DOHH2 (cell line): ENCODE measurements around the gene MAP4K2.

Source experiments
- H3F3A ChIP-seq: fragments of 200-600 bp; sonication (generic), shearing (Covaris generic); 2 replicates; pipeline ENCODE4 v1.6.0; 2016; ENCODE audit warnings: antibody characterized with exemption, mild to moderate bottlenecking; ENCODE audit not compliant: control insufficient read depth, insufficient read depth
- H3K27ac ChIP-seq: fragments of 200-600 bp; sonication (generic); 2 replicates; pipeline ENCODE4 v1.5.1; 2014; ENCODE audit warnings: low read depth, mild to moderate bottlenecking, low read length, moderate library complexity
- H3K27me3 ChIP-seq: fragments of 200-600 bp; sonication (generic); 2 replicates; pipeline ENCODE4 v1.6.1; 2014; ENCODE audit warnings: mild to moderate bottlenecking, low read length, mixed read lengths; ENCODE audit not compliant: control insufficient read depth
- H3K36me3 ChIP-seq: fragments of 200-600 bp; sonication (generic); 2 replicates; pipeline ENCODE4 v1.6.1; 2014; ENCODE audit warnings: mild to moderate bottlenecking, low read length, moderate library complexity, mixed read lengths; ENCODE audit not compliant: control insufficient read depth
- H3K4me1 ChIP-seq: fragments of 200-600 bp; sonication (generic); 2 replicates; pipeline ENCODE4 v1.6.1; 2014; ENCODE audit warnings: mild to moderate bottlenecking, low read length, mixed read lengths; ENCODE audit not compliant: control insufficient read depth
- H3K4me2 ChIP-seq: fragments of 200-600 bp; sonication (generic); 2 replicates; pipeline ENCODE4 v1.6.0; 2014; ENCODE audit warnings: mild to moderate bottlenecking, low read length, moderate library complexity
- H3K4me3 ChIP-seq: fragments of 200-600 bp; sonication (generic); 2 replicates; pipeline ENCODE4 v1.5.1; 2014; ENCODE audit warnings: mild to moderate bottlenecking, low read length, mixed read lengths
- H3K79me2 ChIP-seq: fragments of 200-600 bp; sonication (generic); 2 replicates; pipeline ENCODE4 v1.6.1; 2014; ENCODE audit warnings: mild to moderate bottlenecking, low read length, mixed read lengths; ENCODE audit not compliant: control insufficient read depth
- H3K9me2 ChIP-seq: fragments of 200-600 bp; sonication (generic); replicated peaks from 2 replicates; pipeline ENCODE4 v1.6.1; 2014; ENCODE audit warnings: mild to moderate bottlenecking, low read length, mixed read lengths; ENCODE audit not compliant: control insufficient read depth
- H3K9me3 ChIP-seq: fragments of 200-600 bp; sonication (generic); 2 replicates; pipeline ENCODE4 v1.6.1; 2014; ENCODE audit warnings: antibody characterized with exemption, low read length, mixed read lengths; ENCODE audit not compliant: control insufficient read depth, insufficient read depth
- H4K20me1 ChIP-seq: fragments of 200-600 bp; sonication (generic); 2 replicates; pipeline ENCODE4 v1.6.0; 2014; ENCODE audit warnings: low read depth, mild to moderate bottlenecking, antibody characterized with exemption, low read length, moderate library complexity; ENCODE audit not compliant: control insufficient read depth, insufficient read depth
- EZH2phosphoT487 ChIP-seq: fragments of 200-600 bp; sonication (generic); IDR thresholded peaks from 2 replicates; pipeline ENCODE4 v1.6.1; 2017; ENCODE audit warnings: borderline replicate concordance, mild to moderate bottlenecking, antibody characterized with exemption, low read length, moderate library complexity, mixed read lengths
- TF ChIP-seq, protein P1 (sequence below): fragments of 200-600 bp; sonication (generic); IDR thresholded peaks from one replicate; pipeline ENCODE4 v1.5.1; 2014; ENCODE audit warnings: antibody characterized with exemption, mild to moderate bottlenecking, low read depth, low read length; ENCODE audit not compliant: poor library complexity, severe bottlenecking

Gene MAP4K2

DNA sequence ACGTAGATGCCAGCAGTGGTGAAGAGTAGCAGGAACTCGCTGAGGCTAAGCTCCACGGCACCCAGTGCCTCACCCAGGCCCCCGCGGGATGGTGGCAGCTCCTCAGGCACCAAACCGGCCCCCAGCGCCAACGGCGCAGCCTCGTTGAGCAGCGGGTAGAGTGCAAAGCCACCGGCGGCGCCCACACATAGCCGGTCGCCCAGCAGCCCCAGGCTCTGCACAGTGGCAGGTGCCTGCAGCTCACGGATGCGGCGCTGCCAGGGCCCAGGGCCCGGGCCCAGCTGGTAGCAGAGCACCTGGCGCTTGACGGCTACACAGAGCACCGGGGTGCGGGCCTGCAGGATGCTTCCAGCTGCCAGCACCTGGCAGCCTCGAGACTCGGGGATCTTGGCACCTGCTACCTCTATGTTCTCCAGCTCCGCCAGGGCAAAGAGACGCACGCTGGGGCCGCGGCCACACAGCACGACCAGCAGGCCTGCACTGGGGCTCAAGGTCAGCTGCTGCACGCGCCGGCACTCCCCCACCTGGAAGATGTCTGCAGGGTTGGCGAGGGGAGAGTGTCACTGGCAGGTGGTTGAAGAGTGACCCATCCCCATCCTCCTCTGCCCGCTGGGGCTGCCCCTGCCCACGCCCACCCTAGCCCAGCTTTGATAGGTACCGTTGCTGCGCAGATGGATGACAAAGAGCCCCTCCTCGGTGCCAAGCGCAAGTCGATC is 26.7 kb upstream of the MAP4K2 start:
- no peaks in the 10 kb centered on the region for H4K20me1 ChIP-seq
- TF ChIP-seq, protein P1, sequence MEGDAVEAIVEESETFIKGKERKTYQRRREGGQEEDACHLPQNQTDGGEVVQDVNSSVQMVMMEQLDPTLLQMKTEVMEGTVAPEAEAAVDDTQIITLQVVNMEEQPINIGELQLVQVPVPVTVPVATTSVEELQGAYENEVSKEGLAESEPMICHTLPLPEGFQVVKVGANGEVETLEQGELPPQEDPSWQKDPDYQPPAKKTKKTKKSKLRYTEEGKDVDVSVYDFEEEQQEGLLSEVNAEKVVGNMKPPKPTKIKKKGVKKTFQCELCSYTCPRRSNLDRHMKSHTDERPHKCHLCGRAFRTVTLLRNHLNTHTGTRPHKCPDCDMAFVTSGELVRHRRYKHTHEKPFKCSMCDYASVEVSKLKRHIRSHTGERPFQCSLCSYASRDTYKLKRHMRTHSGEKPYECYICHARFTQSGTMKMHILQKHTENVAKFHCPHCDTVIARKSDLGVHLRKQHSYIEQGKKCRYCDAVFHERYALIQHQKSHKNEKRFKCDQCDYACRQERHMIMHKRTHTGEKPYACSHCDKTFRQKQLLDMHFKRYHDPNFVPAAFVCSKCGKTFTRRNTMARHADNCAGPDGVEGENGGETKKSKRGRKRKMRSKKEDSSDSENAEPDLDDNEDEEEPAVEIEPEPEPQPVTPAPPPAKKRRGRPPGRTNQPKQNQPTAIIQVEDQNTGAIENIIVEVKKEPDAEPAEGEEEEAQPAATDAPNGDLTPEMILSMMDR = no peak
- no peak for TF ChIP-seq EZH2phosphoT487
- H3K4me3 ChIP-seq = no peak overlapping the region
- H3K9me2 ChIP-seq = no peaks in the 10 kb centered on the region
- H3K27ac ChIP-seq = no peak overlapping the region
- H3K79me2 ChIP-seq = no peaks in the 10 kb centered on the region
- no peaks in the 10 kb centered on the region for H3F3A ChIP-seq
- H3K9me3 ChIP-seq = no peaks in the 10 kb centered on the region
- H3K4me2 ChIP-seq = no peak overlapping the region
- peaks cover 10% of the 10 kb centered on the region for H3K4me1 ChIP-seq
- H3K27me3 ChIP-seq = no peaks in the 10 kb centered on the region
- no peaks in the 10 kb centered on the region for H3K36me3 ChIP-seq

DNA sequence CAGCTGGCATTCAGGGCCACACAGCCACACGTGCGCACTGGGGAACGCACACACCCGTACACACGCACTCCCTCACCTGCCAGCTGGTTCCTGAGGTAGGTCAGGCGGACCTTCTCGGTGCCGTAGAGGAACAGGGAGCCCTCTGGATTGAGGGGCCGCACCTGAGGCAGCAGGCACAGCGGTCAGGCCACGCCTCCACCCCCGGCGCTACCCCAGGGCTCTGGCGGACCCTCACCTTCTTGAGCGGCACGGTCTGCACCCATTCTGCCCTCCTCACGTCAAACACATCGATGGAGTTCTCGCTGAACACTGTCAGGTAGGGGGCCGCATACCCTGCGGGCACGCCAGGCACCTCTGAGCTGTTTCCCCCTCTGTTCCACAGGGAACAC is 24.4 kb upstream of the MAP4K2 start:
- H3K9me2 ChIP-seq = no peaks in the 10 kb centered on the region
- TF ChIP-seq, protein P1 = no peak
- no peak for TF ChIP-seq EZH2phosphoT487
- H3K4me1 ChIP-seq = peaks cover 10% of the 10 kb centered on the region
- no peak overlapping the region for H3K4me3 ChIP-seq
- no peaks in the 10 kb centered on the region for H3F3A ChIP-seq
- no peaks in the 10 kb centered on the region for H3K36me3 ChIP-seq
- H3K4me2 ChIP-seq = no peak overlapping the region
- H3K9me3 ChIP-seq = no peaks in the 10 kb centered on the region
- H3K27me3 ChIP-seq = no peaks in the 10 kb centered on the region
- no peaks in the 10 kb centered on the region for H4K20me1 ChIP-seq
- no peak overlapping the region for H3K27ac ChIP-seq
- no peaks in the 10 kb centered on the region for H3K79me2 ChIP-seq

- no peak for TF ChIP-seq EZH2phosphoT487
- TF ChIP-seq, protein P1 = no peak
- H3K36me3 ChIP-seq = no peaks in the 10 kb centered on the region
- H3K4me1 ChIP-seq = peaks cover 10% of the 10 kb centered on the region
- no peak overlapping the region for H3K4me2 ChIP-seq
- no peaks in the 10 kb centered on the region for H3K9me2 ChIP-seq
- no peak overlapping the region for H3K4me3 ChIP-seq
- no peaks in the 10 kb centered on the region for H3K27me3 ChIP-seq
- H3K79me2 ChIP-seq = no peaks in the 10 kb centered on the region
- H4K20me1 ChIP-seq = no peaks in the 10 kb centered on the region
- H3K27ac ChIP-seq = no peak overlapping the region
- no peaks in the 10 kb centered on the region for H3K9me3 ChIP-seq
- no peaks in the 10 kb centered on the region for H3F3A ChIP-seq
These were observed 23.8 kb upstream of the MAP4K2 start for GRCh38 chr11:64826578-64827450.
